Osteoblast (primary cell): ENCODE results near the gene CHRNA4. TPM values are rescaled to one million over a fixed set of nuclear protein-coding genes. Genes with fewer than 3 reads are reported as not detected.

Source experiments
- DNase-seq: peaks from one replicate; pipeline ENCODE4 v3.0.0; 2011; ENCODE audit warnings: low spot score, mixed read lengths; ENCODE audit not compliant: insufficient read length; ENCODE audit errors: missing footprints
- H2AFZ ChIP-seq: 2 replicates; pipeline ENCODE4 v1.6.0; 2011; ENCODE audit warnings: mild to moderate bottlenecking, low read length
- H3K27ac ChIP-seq: 2 replicates; pipeline ENCODE4 v1.5.1; 2011; ENCODE audit warnings: mild to moderate bottlenecking, low read depth, low read length, moderate library complexity
- H3K27me3 ChIP-seq: 2 replicates; pipeline ENCODE4 v1.6.0; 2012; ENCODE audit warnings: mild to moderate bottlenecking, control low read depth, inconsistent platforms, low read length, moderate library complexity; ENCODE audit not compliant: insufficient read depth
- H3K36me3 ChIP-seq: 2 replicates; pipeline ENCODE4 v1.5.1; 2011; ENCODE audit warnings: mild to moderate bottlenecking, low read length, control low read depth, moderate library complexity; ENCODE audit not compliant: insufficient read depth
- H3K4me1 ChIP-seq: 2 replicates; pipeline ENCODE4 v1.5.1; 2011; ENCODE audit warnings: mild to moderate bottlenecking, low read length, control low read depth, moderate library complexity; ENCODE audit not compliant: insufficient read depth
- H3K4me2 ChIP-seq: 2 replicates; pipeline ENCODE4 v1.6.0; 2011; ENCODE audit warnings: mild to moderate bottlenecking, low read length; ENCODE audit not compliant: insufficient read depth
- H3K4me3 ChIP-seq: fragments of 200-600 bp; sonication (generic); 3 replicates; pipeline ENCODE4 v1.5.1; 2012; ENCODE audit warnings: mild to moderate bottlenecking, low read length, inconsistent platforms; ENCODE audit not compliant: insufficient read depth
- H3K79me2 ChIP-seq: 2 replicates; pipeline ENCODE4 v1.6.0; 2012; ENCODE audit warnings: mild to moderate bottlenecking, low read length, control low read depth, inconsistent platforms; ENCODE audit not compliant: insufficient read depth
- H3K9me3 ChIP-seq: 2 replicates; pipeline ENCODE4 v1.5.1; 2011; ENCODE audit warnings: low read depth, low read length, control low read depth
- H4K20me1 ChIP-seq: 2 replicates; pipeline ENCODE4 v1.6.0; 2012; ENCODE audit warnings: mild to moderate bottlenecking, low read length, control low read depth; ENCODE audit not compliant: insufficient read depth
- total RNA-seq: library from RNA; depleted of rRNA; stranded (reverse); fragments of >200 nt; gene quantifications from 2 replicates; pipeline ENCODE4 v1.2.3, GENCODE V29; 2012
- TF ChIP-seq, protein P1 (sequence below): IDR thresholded peaks from 2 replicates; pipeline ENCODE4 v1.5.1; 2011; ENCODE audit warnings: mild to moderate bottlenecking, low read depth, low read length, moderate library complexity; ENCODE audit errors: extremely low read depth

Gene CHRNA4
- total RNA-seq, 1 donor = not detected

GRCh38 chr20:63371291-63371865 lies 10.2 kb upstream of the CHRNA4 start:
- Histone ChIP-seq H2AFZ (no peak overlapping the region), H3K4me3 (no peak overlapping the region), H3K79me2 (no peaks in the 10 kb centered on the region), H3K4me1 (no peaks in the 10 kb centered on the region), H3K9me3 (no peaks in the 10 kb centered on the region), H3K27ac (no peak overlapping the region), H3K4me2 (no peak overlapping the region), H3K27me3 (peaks cover 3% of the 10 kb centered on the region), H4K20me1 (no peaks in the 10 kb centered on the region), H3K36me3 (no peaks in the 10 kb centered on the region)
- no peak for DNase-seq
- TF ChIP-seq, protein P1, sequence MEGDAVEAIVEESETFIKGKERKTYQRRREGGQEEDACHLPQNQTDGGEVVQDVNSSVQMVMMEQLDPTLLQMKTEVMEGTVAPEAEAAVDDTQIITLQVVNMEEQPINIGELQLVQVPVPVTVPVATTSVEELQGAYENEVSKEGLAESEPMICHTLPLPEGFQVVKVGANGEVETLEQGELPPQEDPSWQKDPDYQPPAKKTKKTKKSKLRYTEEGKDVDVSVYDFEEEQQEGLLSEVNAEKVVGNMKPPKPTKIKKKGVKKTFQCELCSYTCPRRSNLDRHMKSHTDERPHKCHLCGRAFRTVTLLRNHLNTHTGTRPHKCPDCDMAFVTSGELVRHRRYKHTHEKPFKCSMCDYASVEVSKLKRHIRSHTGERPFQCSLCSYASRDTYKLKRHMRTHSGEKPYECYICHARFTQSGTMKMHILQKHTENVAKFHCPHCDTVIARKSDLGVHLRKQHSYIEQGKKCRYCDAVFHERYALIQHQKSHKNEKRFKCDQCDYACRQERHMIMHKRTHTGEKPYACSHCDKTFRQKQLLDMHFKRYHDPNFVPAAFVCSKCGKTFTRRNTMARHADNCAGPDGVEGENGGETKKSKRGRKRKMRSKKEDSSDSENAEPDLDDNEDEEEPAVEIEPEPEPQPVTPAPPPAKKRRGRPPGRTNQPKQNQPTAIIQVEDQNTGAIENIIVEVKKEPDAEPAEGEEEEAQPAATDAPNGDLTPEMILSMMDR = no peak

GRCh38 chr20:63370618-63371187 lies 9.6 kb upstream of the CHRNA4 start:
- Histone ChIP-seq H3K79me2 (no peaks in the 10 kb centered on the region), H3K36me3 (no peaks in the 10 kb centered on the region), H3K9me3 (no peaks in the 10 kb centered on the region), H3K27ac (no peak overlapping the region), H3K4me1 (no peaks in the 10 kb centered on the region), H2AFZ (no peak overlapping the region), H3K4me3 (no peak overlapping the region), H3K4me2 (no peak overlapping the region), H4K20me1 (no peaks in the 10 kb centered on the region), H3K27me3 (no peaks in the 10 kb centered on the region)
- no peak for DNase-seq
- TF ChIP-seq, protein P1 = no peak

GRCh38 chr20:63369724-63370617 lies 8.8 kb upstream of the CHRNA4 start:
- Histone ChIP-seq H3K4me1 (no peaks in the 10 kb centered on the region), H3K4me2 (no peak overlapping the region), H3K4me3 (no peak overlapping the region), H3K27me3 (no peaks in the 10 kb centered on the region), H3K27ac (no peak overlapping the region), H3K79me2 (no peaks in the 10 kb centered on the region), H2AFZ (no peak overlapping the region), H3K36me3 (no peaks in the 10 kb centered on the region), H4K20me1 (no peaks in the 10 kb centered on the region), H3K9me3 (no peaks in the 10 kb centered on the region)
- DNase-seq = no peak
- TF ChIP-seq, protein P1 = no peak

DNA sequence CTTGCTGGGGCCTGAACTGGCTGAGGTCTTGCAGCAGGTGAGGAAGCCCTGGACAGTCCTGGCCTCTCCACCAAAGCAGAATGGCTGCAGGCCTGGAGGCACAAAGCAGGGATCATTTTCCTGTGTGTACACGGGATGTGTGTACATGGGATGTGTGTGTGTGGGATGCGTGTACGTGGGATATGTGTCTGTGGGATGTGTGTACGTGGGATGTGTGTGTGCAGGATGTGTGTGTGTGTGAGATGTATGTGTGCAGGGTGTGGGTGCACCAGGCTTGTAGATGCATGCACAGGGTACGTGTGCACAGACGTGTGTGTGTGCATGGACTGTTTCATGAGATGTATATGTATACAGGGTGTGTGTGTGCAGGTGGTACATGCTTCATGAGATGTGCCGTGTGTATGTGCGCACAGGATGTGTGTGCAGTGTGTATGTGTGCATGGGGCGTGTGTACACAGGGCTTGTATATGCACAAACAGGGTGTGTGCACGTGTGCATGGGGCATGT lies 7.9 kb upstream of the CHRNA4 start:
- no peaks in the 10 kb centered on the region for H3K36me3 ChIP-seq
- no peak overlapping the region for H3K27ac ChIP-seq
- no peaks in the 10 kb centered on the region for H3K79me2 ChIP-seq
- DNase-seq = no peak
- H3K9me3 ChIP-seq = no peaks in the 10 kb centered on the region
- H3K27me3 ChIP-seq = no peaks in the 10 kb centered on the region
- no peak overlapping the region for H3K4me2 ChIP-seq
- no peaks in the 10 kb centered on the region for H3K4me1 ChIP-seq
- no peak overlapping the region for H2AFZ ChIP-seq
- H3K4me3 ChIP-seq = no peak overlapping the region
- no peaks in the 10 kb centered on the region for H4K20me1 ChIP-seq
- TF ChIP-seq, protein P1 = no peak
